A549 treated with ZK216348 at 1 μM for 4 hours (cell line): ENCODE data around the gene DVL1. TPM values are rescaled to one million over a fixed set of nuclear protein-coding genes. Genes with fewer than 3 reads are reported as not detected.

ENCODE experiments used
- total RNA-seq: library from RNA; stranded (reverse); fragments of 200-300 nt; extraction: Qiagen RNA extraction; gene quantifications from 5 replicates; pipeline ENCODE4 v1.2.3, GENCODE V29; 2022; ENCODE audit warnings: low read depth

The DVL1 gene
- 31.3 to 89.3 TPM (median 77.1 TPM) in 5 replicates for total RNA-seq

DNA sequence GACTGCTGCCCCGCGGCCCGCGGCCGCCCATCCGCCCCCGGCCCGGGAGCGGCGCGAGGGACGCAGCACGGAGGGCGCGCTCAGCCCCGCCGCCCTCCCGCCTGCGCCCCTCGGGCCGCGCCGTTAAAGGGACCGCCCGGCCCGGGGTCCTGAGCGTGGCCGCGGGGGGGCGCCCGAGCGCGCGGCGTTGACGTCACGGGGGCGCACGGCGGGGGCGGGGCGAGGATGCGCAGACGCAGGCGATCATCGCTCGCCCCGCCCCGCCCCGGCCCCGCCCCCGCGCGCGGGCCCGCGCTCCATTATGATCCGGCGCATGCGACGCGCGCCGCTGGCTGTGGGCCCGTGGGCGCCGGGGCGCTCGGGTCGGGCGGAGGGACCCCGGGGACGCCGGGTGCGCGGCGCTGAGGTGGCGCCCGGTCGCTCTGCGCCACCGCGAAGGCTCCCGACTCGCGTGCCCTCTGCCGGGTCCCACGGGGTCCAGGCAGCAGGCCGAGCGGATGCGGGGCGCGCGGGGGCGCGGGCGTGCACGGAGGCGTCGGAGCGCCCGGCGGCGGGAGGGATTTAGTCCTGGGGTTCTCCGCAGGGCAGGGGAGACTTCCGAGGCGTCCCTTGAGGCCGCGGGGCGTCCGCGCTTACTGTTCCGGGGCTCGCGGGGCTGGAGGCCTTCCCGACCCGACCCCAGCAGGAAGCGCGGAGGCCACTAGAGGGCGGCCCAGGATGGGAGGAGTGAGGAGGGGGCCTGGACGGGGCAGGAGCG, at the start of gene DVL1:
DVL1 (minus strand) TSS at position 163 of the 757 bp plus-strand sequence. CDS start 353 bp downstream, outside the sequence.

DNA sequence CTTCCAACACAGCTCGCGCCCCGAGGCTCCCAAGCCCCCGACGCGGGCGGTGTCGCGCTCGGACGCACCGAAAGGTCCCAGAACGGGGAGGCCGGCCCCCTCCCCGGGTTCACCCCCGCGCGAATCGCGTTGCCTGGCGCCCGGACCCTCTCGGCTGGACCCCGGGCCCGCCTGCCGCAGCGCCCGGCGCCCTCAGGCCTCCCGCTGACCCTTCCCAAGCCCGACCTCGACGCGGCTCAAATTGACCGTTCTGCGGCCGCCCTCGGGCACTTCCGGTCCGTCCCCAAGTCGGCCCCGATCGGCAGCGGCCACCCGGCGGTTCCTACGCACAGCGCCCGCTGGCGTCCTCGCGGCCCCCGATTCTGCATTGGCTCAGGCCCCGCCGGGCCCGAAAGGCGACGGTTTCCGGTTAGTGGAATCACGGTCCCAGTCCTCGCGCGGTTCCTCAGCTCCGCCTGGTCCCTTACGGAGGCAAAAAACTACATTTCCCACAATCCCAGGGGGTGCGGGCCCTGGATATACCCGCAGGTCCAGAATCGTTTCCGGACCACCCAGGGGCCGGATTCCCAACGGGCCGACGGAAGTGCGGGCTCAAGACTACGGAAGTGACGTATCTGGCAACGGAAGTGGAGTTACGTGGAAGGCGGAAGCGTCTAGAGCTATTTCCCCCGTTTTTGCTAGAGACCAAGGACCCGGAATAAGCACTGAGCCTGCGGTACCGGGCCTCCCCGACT, 25.9 kb upstream of the DVL1 start, which contains the start of gene AURKAIP1:
AURKAIP1 (minus strand) TSS at position 279 of the 734 bp plus-strand sequence. CDS start 451 bp downstream, outside the sequence.

GRCh38 chr1:1358433-1359271, 9.4 kb upstream of the DVL1 start, which contains the start of gene MXRA8:
Gene MXRA8, minus strand, starts transcription at chr1:1358555. Its CDS starts 51 bp downstream, at chr1:1358504.

DNA sequence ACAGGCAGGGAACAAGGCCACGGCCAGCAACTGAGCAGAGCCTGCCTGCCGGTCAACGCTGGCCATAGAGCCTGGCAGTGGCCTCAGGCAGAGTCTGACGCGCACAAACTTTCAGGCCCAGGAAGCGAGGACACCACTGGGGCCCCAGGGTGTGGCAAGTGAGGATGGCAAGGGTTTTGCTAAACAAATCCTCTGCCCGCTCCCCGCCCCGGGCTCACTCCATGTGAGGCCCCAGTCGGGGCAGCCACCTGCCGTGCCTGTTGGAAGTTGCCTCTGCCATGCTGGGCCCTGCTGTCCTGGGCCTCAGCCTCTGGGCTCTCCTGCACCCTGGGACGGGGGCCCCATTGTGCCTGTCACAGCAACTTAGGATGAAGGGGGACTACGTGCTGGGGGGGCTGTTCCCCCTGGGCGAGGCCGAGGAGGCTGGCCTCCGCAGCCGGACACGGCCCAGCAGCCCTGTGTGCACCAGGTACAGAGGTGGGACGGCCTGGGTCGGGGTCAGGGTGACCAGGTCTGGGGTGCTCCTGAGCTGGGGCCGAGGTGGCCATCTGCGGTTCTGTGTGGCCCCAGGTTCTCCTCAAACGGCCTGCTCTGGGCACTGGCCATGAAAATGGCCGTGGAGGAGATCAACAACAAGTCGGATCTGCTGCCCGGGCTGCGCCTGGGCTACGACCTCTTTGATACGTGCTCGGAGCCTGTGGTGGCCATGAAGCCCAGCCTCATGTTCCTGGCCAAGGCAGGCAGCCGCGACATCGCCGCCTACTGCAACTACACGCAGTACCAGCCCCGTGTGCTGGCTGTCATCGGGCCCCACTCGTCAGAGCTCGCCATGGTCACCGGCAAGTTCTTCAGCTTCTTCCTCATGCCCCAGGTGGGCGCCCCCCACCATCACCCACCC, 17.9 kb downstream of the DVL1 start, which contains the start of gene TAS1R3:
TAS1R3 (plus strand) TSS at position 213 of the 898 bp plus-strand sequence; CDS start at position 279, 66 bp downstream.

GRCh38 chr1:1324524-1325287, 24.5 kb downstream of the DVL1 start, which contains the start of the genes CPTP and INTS11:
Gene CPTP, plus strand, starts transcription at chr1:1324802. Its CDS starts 2,109 bp downstream, at chr1:1326911.
Gene INTS11, minus strand, starts transcription at chr1:1324660. Its CDS starts 52 bp downstream, at chr1:1324608.

DNA sequence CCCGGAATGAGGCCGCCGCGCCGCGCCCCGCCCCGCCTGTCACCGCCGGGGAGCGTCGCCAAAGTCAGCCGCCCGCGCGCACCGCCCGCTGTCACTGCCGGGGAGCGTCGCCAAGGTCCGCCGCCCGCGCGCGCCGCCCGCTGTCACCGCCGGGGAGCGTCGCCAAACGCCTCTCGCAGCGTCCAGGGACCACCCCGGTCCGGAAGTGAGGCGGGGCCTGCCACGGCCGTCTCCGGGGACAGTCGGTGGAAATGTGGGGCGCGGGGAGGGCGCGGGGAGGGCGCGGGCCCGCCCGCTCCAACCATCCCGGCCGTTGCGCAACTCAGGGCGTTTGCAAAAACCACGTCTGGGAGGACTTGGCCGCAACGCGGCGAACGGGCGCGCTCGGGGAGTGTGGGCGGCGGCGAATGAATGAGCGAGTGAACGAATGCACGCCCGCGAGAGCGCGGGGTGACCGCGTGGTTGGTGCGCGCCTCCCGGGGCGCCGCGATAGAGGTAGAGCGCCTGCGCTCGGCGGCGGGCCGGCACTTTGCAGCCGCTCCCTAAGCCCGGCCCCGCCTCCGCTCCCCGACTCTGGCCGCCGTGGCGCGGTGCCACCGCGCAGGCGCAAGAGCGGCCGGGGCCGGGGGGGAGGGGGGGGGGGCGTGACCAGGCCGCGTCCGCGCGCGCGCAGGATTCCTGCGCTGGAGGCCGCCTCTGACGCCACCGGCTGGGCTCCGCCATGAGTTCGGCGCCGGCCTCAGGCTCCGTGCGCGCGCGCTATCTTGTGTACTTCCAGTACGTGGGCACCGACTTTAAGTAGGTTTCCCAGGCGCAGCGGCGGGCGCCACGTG, 41.1 kb downstream of the DVL1 start, which contains the start of the genes ACAP3 and PUSL1:
ACAP3 (minus strand) TSS at position 8 of the 833 bp plus-strand sequence. CDS start 115 bp downstream, outside the sequence.
PUSL1 (plus strand) TSS at position 675 of the 833 bp plus-strand sequence; CDS start at position 722, 47 bp downstream.

Other genes starting within 250 kb of the DVL1 start
- 6.7 to 16.7 TPM (median 13.8 TPM) in 5 replicates for gene C1orf159, start 233.3 kb downstream of the DVL1 start, total RNA-seq
- gene TTLL10, start 175.5 kb downstream of the DVL1 start, total RNA-seq: not detected in 5 replicates
- 0.35 TPM in 1 of 5 replicates, not detected in the others for gene TNFRSF18, start 142.8 kb downstream of the DVL1 start, total RNA-seq
- 0.20 to 0.23 TPM in 2 of 5 replicates, not detected in the others for gene TNFRSF4, start 135.3 kb downstream of the DVL1 start, total RNA-seq
- 84.0 to 148 TPM (median 137 TPM) in 5 replicates for gene SDF4, start 117.4 kb downstream of the DVL1 start, total RNA-seq
- 8.9 to 24.1 TPM (median 21.8 TPM) in 5 replicates for gene B3GALT6, start 117.2 kb downstream of the DVL1 start, total RNA-seq
- gene C1QTNF12, start 102.7 kb downstream of the DVL1 start, total RNA-seq: 1.2 to 2.6 TPM (median 2.0 TPM) in 4 of 5 replicates, not detected in the other
- gene UBE2J2, start 75.6 kb downstream of the DVL1 start, total RNA-seq: 38.1 to 48.8 TPM (median 48.1 TPM) in 5 replicates
- gene SCNN1D, start 69.0 kb downstream of the DVL1 start, total RNA-seq: 0.88 to 1.5 TPM (median 1.2 TPM) in 5 replicates
- 5.3 to 22.8 TPM (median 18.9 TPM) in 5 replicates for gene ACAP3, start 41.5 kb downstream of the DVL1 start, total RNA-seq
- gene PUSL1, start 40.8 kb downstream of the DVL1 start, total RNA-seq: 13.1 to 28.9 TPM (median 26.2 TPM) in 5 replicates
- gene INTS11, start 24.8 kb downstream of the DVL1 start, total RNA-seq: 45.7 to 67.6 TPM (median 59.0 TPM) in 5 replicates
- gene CPTP, start 24.6 kb downstream of the DVL1 start, total RNA-seq: 11.2 to 23.6 TPM (median 21.2 TPM) in 5 replicates
- 0.08 to 0.20 TPM (median 0.12 TPM) in 5 replicates for gene TAS1R3, start 18.1 kb downstream of the DVL1 start, total RNA-seq
- gene MXRA8, start 9.1 kb upstream of the DVL1 start, total RNA-seq: 0.15 to 0.29 TPM in 2 of 5 replicates, not detected in the others
- gene AURKAIP1, start 25.8 kb upstream of the DVL1 start, total RNA-seq: 90.7 to 179 TPM (median 167 TPM) in 5 replicates
- gene CCNL2, start 49.9 kb upstream of the DVL1 start, total RNA-seq: 38.3 to 62.7 TPM (median 53.1 TPM) in 5 replicates
- 122 to 156 TPM (median 133 TPM) in 5 replicates for gene MRPL20, start 57.9 kb upstream of the DVL1 start, total RNA-seq
- 0.07 to 0.23 TPM in 2 of 5 replicates, not detected in the others for gene ANKRD65, start 71.9 kb upstream of the DVL1 start, total RNA-seq
- gene VWA1, start 86.3 kb upstream of the DVL1 start, total RNA-seq: 5.3 to 18.2 TPM (median 15.0 TPM) in 5 replicates
- gene ATAD3C, start 100.3 kb upstream of the DVL1 start, total RNA-seq: not detected in 5 replicates
- gene ATAD3B, start 122.3 kb upstream of the DVL1 start, total RNA-seq: 1.6 to 3.6 TPM (median 3.0 TPM) in 5 replicates
- 24.3 to 40.3 TPM (median 39.2 TPM) in 5 replicates for gene ATAD3A, start 162.7 kb upstream of the DVL1 start, total RNA-seq
- gene TMEM240, start 191.2 kb upstream of the DVL1 start, total RNA-seq: 0.37 to 0.68 TPM (median 0.48 TPM) in 4 of 5 replicates, not detected in the other
- 95.6 to 113 TPM (median 112 TPM) in 5 replicates for gene SSU72, start 225.4 kb upstream of the DVL1 start, total RNA-seq